ENCODE results near the gene P4HB. TPM values are rescaled to one million over a fixed set of nuclear protein-coding genes. Genes with fewer than 3 reads are reported as not detected.

The P4HB gene
- total and polyA plus RNA-seq, 12 donors: 244 to 801 (median 332) TPM

- 91 to 94% methylated on average over 16 of the region's 16 CpGs for WGBS, 2 donors
- H3K27me3 ChIP-seq: no peaks in the 10 kb centered on the region
- DNase-seq (peak in 1 of 2 donors; percentile 4), ATAC-seq (no peak)
- no peak overlapping the region for H3K27ac ChIP-seq
- no peak overlapping the region for H3K4me3 ChIP-seq
- intact Hi-C loops (cut with DNase I): no loop called here
- no peaks in the 10 kb centered on the region for H3K9me3 ChIP-seq
- H3K4me1 ChIP-seq: peaks cover 11 to 51% (median 27%) of the 10 kb centered on the region in 9 donors
- TF ChIP-seq CTCF (IDR thresholded peaks at IDR 0.05): no peak
- H3K36me3 ChIP-seq: peaks cover 0 to 70% (median 29%) of the 10 kb centered on the region in 9 donors
These were observed 28.8 kb upstream of the P4HB start for GRCh38 chr17:81888988-81889595.

GRCh38 chr17:81888105-81888987, 28.0 kb upstream of the P4HB start:
- ATAC-seq: no peak
- Histone ChIP-seq H3K9me3 (no peaks in the 10 kb centered on the region), H3K4me1 (peaks cover 11 to 51% (median 27%) of the 10 kb centered on the region in 9 donors), H3K27me3 (no peaks in the 10 kb centered on the region), H3K36me3 (peaks cover 0 to 71% (median 26%) of the 10 kb centered on the region in 9 donors), H3K4me3 (no peak overlapping the region), H3K27ac (no peak overlapping the region)
- 93 to 94% methylated on average over 44 of the region's 44 CpGs for WGBS, 2 donors
- intact Hi-C loops (cut with DNase I): no loop called here
- no peak for DNase-seq
- no peak for TF ChIP-seq CTCF (IDR thresholded peaks at IDR 0.05)

GRCh38 chr17:81885869-81886548, 25.7 kb upstream of the P4HB start:
- H3K9me3 ChIP-seq: no peaks in the 10 kb centered on the region
- H3K27ac ChIP-seq: no peak overlapping the region
- peaks cover 0 to 93% (median 26%) of the 10 kb centered on the region in 9 donors for H3K36me3 ChIP-seq
- no peak for DNase-seq
- peaks cover 9 to 41% (median 15%) of the 10 kb centered on the region in 9 donors for H3K4me1 ChIP-seq
- H3K4me3 ChIP-seq: no peak overlapping the region
- intact Hi-C loops (cut with DNase I): loop anchor here in 1 of 10 donors (1.0 kb wide), 1 partner anchor 34 kb away; no protein-coding TSS in a partner anchor
- no peak for ATAC-seq
- WGBS, 2 donors: 87% methylated on average over 11 of the region's 11 CpGs
- TF ChIP-seq CTCF (IDR thresholded peaks at IDR 0.05): no peak
- no peaks in the 10 kb centered on the region for H3K27me3 ChIP-seq

- 67% methylated on average over 10 of the region's 10 CpGs for WGBS, 2 donors
These were observed 25.1 kb upstream of the P4HB start for GRCh38 chr17:81885454-81885853.

More at GRCh38 chr17:81885454-81885853, 25.1 kb upstream of the P4HB start:
- peaks cover 0 to 98% (median 26%) of the 10 kb centered on the region in 9 donors for H3K36me3 ChIP-seq
- peaks cover 9 to 37% (median 10%) of the 10 kb centered on the region in 9 donors for H3K4me1 ChIP-seq
- H3K4me3 ChIP-seq: no peak overlapping the region
- intact Hi-C loops (cut with DNase I): loop anchor here in 1 of 10 donors (1.0 kb wide), 1 partner anchor 33 kb away; no protein-coding TSS in a partner anchor
- no peaks in the 10 kb centered on the region for H3K9me3 ChIP-seq
- TF ChIP-seq CTCF (IDR thresholded peaks at IDR 0.05): no peak
- no peaks in the 10 kb centered on the region for H3K27me3 ChIP-seq
- DNase-seq (no peak), ATAC-seq (peak in 2 of 8 donors; percentile 20 to 29)
- H3K27ac ChIP-seq: no peak overlapping the region

Data from heart right ventricle (tissue), 16 donors.